Effector memory CD4-positive, alpha-beta T cell (primary cell): ENCODE data around the gene KIF12.

Experiments
- DNase-seq, 3 donors: peaks; one replicate each; pipeline ENCODE4 v3.0.0-alpha.2; 2020
- H3K27ac ChIP-seq: 2 replicates; pipeline ENCODE4 v1.7.0; 2013; ENCODE audit warnings: mild to moderate bottlenecking, low read length, moderate library complexity; ENCODE audit not compliant: insufficient read depth, poor library complexity, severe bottlenecking
- H3K27me3 ChIP-seq: replicated peaks from 2 replicates; pipeline ENCODE4 v1.7.0; 2013; ENCODE audit warnings: mild to moderate bottlenecking, low read length; ENCODE audit not compliant: insufficient read depth, control insufficient read depth, poor library complexity, severe bottlenecking
- H3K36me3 ChIP-seq: 2 replicates; pipeline ENCODE4 v1.7.0; 2013; ENCODE audit warnings: mild to moderate bottlenecking, low read length, moderate library complexity; ENCODE audit not compliant: control insufficient read depth, insufficient read depth
- H3K4me1 ChIP-seq: 2 replicates; pipeline ENCODE4 v1.7.0; 2013; ENCODE audit warnings: low read length, mild to moderate bottlenecking; ENCODE audit not compliant: control insufficient read depth, insufficient read depth, poor library complexity, severe bottlenecking
- H3K4me3 ChIP-seq: 2 replicates; pipeline ENCODE4 v1.7.0; 2013; ENCODE audit warnings: low read length, low read depth, mild to moderate bottlenecking; ENCODE audit not compliant: insufficient read depth, poor library complexity, severe bottlenecking
- H3K9me3 ChIP-seq: 2 replicates; pipeline ENCODE4 v1.7.0; 2013; ENCODE audit warnings: mild to moderate bottlenecking, low read length, moderate library complexity; ENCODE audit not compliant: control insufficient read depth

The KIF12 gene

GRCh38 chr9:114078021-114078780 is 20.9 kb downstream of the KIF12 start, which contains the start of gene AMBP:
Gene AMBP (minus strand): TSS chr9:114078300. CDS start chr9:114078209, 91 bp downstream.
- no peaks in the 10 kb centered on the region for H3K4me1 ChIP-seq

GRCh38 chr9:114077162-114077837 is 21.8 kb downstream of the KIF12 start:
- Histone ChIP-seq H3K27me3 (peaks cover 4% of the 10 kb centered on the region), H3K4me1 (no peaks in the 10 kb centered on the region), H3K9me3 (no peaks in the 10 kb centered on the region), H3K27ac (no peak overlapping the region), H3K4me3 (no peak overlapping the region), H3K36me3 (no peaks in the 10 kb centered on the region)
- DNase-seq, result no peak

More at GRCh38 chr9:114078021-114078780, 20.9 kb downstream of the KIF12 start, which contains the start of gene AMBP:
- H3K9me3 ChIP-seq, result no peaks in the 10 kb centered on the region
- H3K4me3 ChIP-seq, result no peak within 1 kb of the TSS
- no peak for DNase-seq
- no peak within 1 kb of the TSS for H3K27ac ChIP-seq
- no peaks in the 10 kb centered on the region for H3K36me3 ChIP-seq
- peaks cover 4% of the 10 kb centered on the region for H3K27me3 ChIP-seq

GRCh38 chr9:114076237-114077161 is 22.6 kb downstream of the KIF12 start:
- no peak overlapping the region for H3K4me3 ChIP-seq
- no peak overlapping the region for H3K27ac ChIP-seq
- no peaks in the 10 kb centered on the region for H3K9me3 ChIP-seq
- H3K27me3 ChIP-seq, result peaks cover 4% of the 10 kb centered on the region
- H3K36me3 ChIP-seq, result no peaks in the 10 kb centered on the region
- no peaks in the 10 kb centered on the region for H3K4me1 ChIP-seq
- DNase-seq, result no peak

- peaks cover 4% of the 10 kb centered on the region for H3K27me3 ChIP-seq
- no peak overlapping the region for H3K4me3 ChIP-seq
- H3K4me1 ChIP-seq, result no peaks in the 10 kb centered on the region
- no peak overlapping the region for H3K27ac ChIP-seq
- no peaks in the 10 kb centered on the region for H3K36me3 ChIP-seq
- H3K9me3 ChIP-seq, result no peaks in the 10 kb centered on the region
- no peak for DNase-seq
Measured at GRCh38 chr9:114075602-114076001, 23.5 kb downstream of the KIF12 start.

GRCh38 chr9:114072184-114073140 is 26.6 kb downstream of the KIF12 start:
- no peak for DNase-seq

GRCh38 chr9:114071197-114071795 is 27.8 kb downstream of the KIF12 start:
- Histone ChIP-seq H3K36me3 (no peaks in the 10 kb centered on the region), H3K9me3 (no peaks in the 10 kb centered on the region), H3K27me3 (no peaks in the 10 kb centered on the region), H3K4me3 (no peak overlapping the region), H3K27ac (no peak overlapping the region), H3K4me1 (no peaks in the 10 kb centered on the region)
- no peak for DNase-seq

More at GRCh38 chr9:114072184-114073140, 26.6 kb downstream of the KIF12 start:
- Histone ChIP-seq H3K9me3 (no peaks in the 10 kb centered on the region), H3K27me3 (no peaks in the 10 kb centered on the region), H3K27ac (no peak overlapping the region), H3K4me3 (no peak overlapping the region), H3K36me3 (no peaks in the 10 kb centered on the region), H3K4me1 (no peaks in the 10 kb centered on the region)

GRCh38 chr9:114070188-114071103 is 28.6 kb downstream of the KIF12 start:
- no peaks in the 10 kb centered on the region for H3K36me3 ChIP-seq
- no peaks in the 10 kb centered on the region for H3K4me1 ChIP-seq
- no peaks in the 10 kb centered on the region for H3K9me3 ChIP-seq
- no peak overlapping the region for H3K4me3 ChIP-seq
- no peak overlapping the region for H3K27ac ChIP-seq
- DNase-seq, result no peak
- no peaks in the 10 kb centered on the region for H3K27me3 ChIP-seq

GRCh38 chr9:114069476-114070187 is 29.5 kb downstream of the KIF12 start:
- H3K27ac ChIP-seq, result no peak overlapping the region
- DNase-seq, result no peak

More at GRCh38 chr9:114069476-114070187, 29.5 kb downstream of the KIF12 start:
- no peaks in the 10 kb centered on the region for H3K27me3 ChIP-seq
- H3K9me3 ChIP-seq, result no peaks in the 10 kb centered on the region
- H3K36me3 ChIP-seq, result no peaks in the 10 kb centered on the region
- H3K4me3 ChIP-seq, result no peak overlapping the region
- H3K4me1 ChIP-seq, result no peaks in the 10 kb centered on the region
